Osteoblast (primary cell): ENCODE results near the gene OR11H6. TPM values are rescaled to one million over a fixed set of nuclear protein-coding genes. Genes with fewer than 3 reads are reported as not detected.
"Not testable (repeated sequence)": the region's sequence is repeated elsewhere in the genome, so short reads cannot be mapped to it uniquely, and the experiment has no call there.

ENCODE experiments used
- DNase-seq: peaks from one replicate; pipeline ENCODE4 v3.0.0; 2011; ENCODE audit warnings: low spot score, mixed read lengths; ENCODE audit not compliant: insufficient read length; ENCODE audit errors: missing footprints
- H2AFZ ChIP-seq: 2 replicates; pipeline ENCODE4 v1.6.0; 2011; ENCODE audit warnings: mild to moderate bottlenecking, low read length
- H3K27ac ChIP-seq: 2 replicates; pipeline ENCODE4 v1.5.1; 2011; ENCODE audit warnings: mild to moderate bottlenecking, low read depth, low read length, moderate library complexity
- H3K27me3 ChIP-seq: 2 replicates; pipeline ENCODE4 v1.6.0; 2012; ENCODE audit warnings: mild to moderate bottlenecking, control low read depth, inconsistent platforms, low read length, moderate library complexity; ENCODE audit not compliant: insufficient read depth
- H3K36me3 ChIP-seq: 2 replicates; pipeline ENCODE4 v1.5.1; 2011; ENCODE audit warnings: mild to moderate bottlenecking, low read length, control low read depth, moderate library complexity; ENCODE audit not compliant: insufficient read depth
- H3K4me1 ChIP-seq: 2 replicates; pipeline ENCODE4 v1.5.1; 2011; ENCODE audit warnings: mild to moderate bottlenecking, low read length, control low read depth, moderate library complexity; ENCODE audit not compliant: insufficient read depth
- H3K4me2 ChIP-seq: 2 replicates; pipeline ENCODE4 v1.6.0; 2011; ENCODE audit warnings: mild to moderate bottlenecking, low read length; ENCODE audit not compliant: insufficient read depth
- H3K4me3 ChIP-seq: fragments of 200-600 bp; sonication (generic); 3 replicates; pipeline ENCODE4 v1.5.1; 2012; ENCODE audit warnings: mild to moderate bottlenecking, low read length, inconsistent platforms; ENCODE audit not compliant: insufficient read depth
- H3K79me2 ChIP-seq: 2 replicates; pipeline ENCODE4 v1.6.0; 2012; ENCODE audit warnings: mild to moderate bottlenecking, low read length, control low read depth, inconsistent platforms; ENCODE audit not compliant: insufficient read depth
- H3K9me3 ChIP-seq: 2 replicates; pipeline ENCODE4 v1.5.1; 2011; ENCODE audit warnings: low read depth, low read length, control low read depth
- H4K20me1 ChIP-seq: 2 replicates; pipeline ENCODE4 v1.6.0; 2012; ENCODE audit warnings: mild to moderate bottlenecking, low read length, control low read depth; ENCODE audit not compliant: insufficient read depth
- CTCF ChIP-seq: IDR thresholded peaks from 2 replicates; pipeline ENCODE4 v1.5.1; 2011; ENCODE audit warnings: mild to moderate bottlenecking, low read depth, low read length, moderate library complexity; ENCODE audit errors: extremely low read depth
- total RNA-seq: library from RNA; depleted of rRNA; stranded (reverse); fragments of >200 nt; gene quantifications from 2 replicates; pipeline ENCODE4 v1.2.3, GENCODE V29; 2012

OR11H6 gene
- not detected in 2 replicates for total RNA-seq

GRCh38 chr14:20223410-20223809 is at the start of gene OR11H6:
OR11H6 (plus strand) TSS chr14:20223710; CDS start chr14:20223710, 0 bp downstream.
- no peaks in the 10 kb centered on the region for H3K9me3 ChIP-seq
- H3K27ac ChIP-seq = no peak within 1 kb of the TSS
- no peak within 1 kb of the TSS for H2AFZ ChIP-seq
- DNase-seq = no peak
- H4K20me1 ChIP-seq = no peaks in the 10 kb centered on the region
- no peak within 1 kb of the TSS for H3K4me3 ChIP-seq
- no peaks in the 10 kb centered on the region for H3K79me2 ChIP-seq
- H3K4me1 ChIP-seq = no peaks in the 10 kb centered on the region
- no peak within 1 kb of the TSS for H3K4me2 ChIP-seq
- H3K27me3 ChIP-seq = no peaks in the 10 kb centered on the region
- TF ChIP-seq CTCF = no peak
- no peaks in the 10 kb centered on the region for H3K36me3 ChIP-seq

- not testable (repeated sequence) for H3K79me2 ChIP-seq, H3K36me3 ChIP-seq, H4K20me1 ChIP-seq, H3K4me2 ChIP-seq, H3K9me3 ChIP-seq, H3K27ac ChIP-seq, H3K27me3 ChIP-seq, H2AFZ ChIP-seq, H3K4me3 ChIP-seq, H3K4me1 ChIP-seq, DNase-seq
Observed at GRCh38 chr14:20174205-20174604, 49.3 kb upstream of the OR11H6 start.

GRCh38 chr14:20176330-20176729 is 47.2 kb upstream of the OR11H6 start:
- DNase-seq = no peak
- TF ChIP-seq CTCF = no peak
- Histone ChIP-seq H3K27ac (no peak overlapping the region), H3K4me2 (no peak overlapping the region), H4K20me1 (no peaks in the 10 kb centered on the region), H3K4me3 (no peak overlapping the region), H3K9me3 (no peaks in the 10 kb centered on the region), H3K36me3 (no peaks in the 10 kb centered on the region), H3K4me1 (no peaks in the 10 kb centered on the region), H3K27me3 (no peaks in the 10 kb centered on the region), H3K79me2 (no peaks in the 10 kb centered on the region), H2AFZ (no peak overlapping the region)

- Histone ChIP-seq H3K27ac (no peak overlapping the region), H4K20me1 (no peaks in the 10 kb centered on the region), H3K4me2 (no peak overlapping the region), H3K27me3 (no peaks in the 10 kb centered on the region), H3K4me3 (no peak overlapping the region), H3K36me3 (no peaks in the 10 kb centered on the region), H3K9me3 (no peaks in the 10 kb centered on the region), H3K79me2 (no peaks in the 10 kb centered on the region), H2AFZ (no peak overlapping the region), H3K4me1 (no peaks in the 10 kb centered on the region)
- TF ChIP-seq CTCF = no peak
- no peak for DNase-seq
Observed at GRCh38 chr14:20177433-20177974, 46.0 kb upstream of the OR11H6 start.
